Muscle of leg (tissue), 11 donors: Measurements from ENCODE around the gene STK25. TPM values are rescaled to one million over a fixed set of nuclear protein-coding genes. Genes with fewer than 3 reads are reported as not detected.

Source experiments
- DNase-seq: peaks from one replicate; pipeline ENCODE4 v3.0.0; 2013
- H3K27ac ChIP-seq: one replicate; pipeline ENCODE4 v1.5.1; 2013; ENCODE audit warnings: mild to moderate bottlenecking, low read length, control low read depth
- H3K27me3 ChIP-seq: one replicate; pipeline ENCODE4 v1.6.1; 2013; ENCODE audit warnings: low read length; ENCODE audit not compliant: control insufficient read depth, insufficient read depth
- H3K36me3 ChIP-seq: one replicate; pipeline ENCODE4 v1.6.1; 2013; ENCODE audit warnings: low read length; ENCODE audit not compliant: control insufficient read depth, insufficient read depth
- H3K4me1 ChIP-seq: one replicate; pipeline ENCODE4 v1.6.1; 2013; ENCODE audit warnings: low read length; ENCODE audit not compliant: control insufficient read depth, insufficient read depth
- H3K4me3 ChIP-seq: one replicate; pipeline ENCODE4 v1.5.1; 2013; ENCODE audit warnings: low read length, control low read depth
- H3K9me3 ChIP-seq: replicated peaks from 2 replicates; pipeline ENCODE4 v1.6.1; 2013; ENCODE audit warnings: low read depth, low read length; ENCODE audit not compliant: control insufficient read depth
- WGBS: methylation state at CpG from one replicate; pipeline ENCODE4 v1.1.5; 2013; ENCODE audit warnings: missing lambda C conversion rate; ENCODE audit not compliant: insufficient coverage; 5-methylcytosine and 5-hydroxymethylcytosine counted together
- polyA plus RNA-seq, 8 donors: library from polyadenylated mRNA; unstranded; fragments of 120-200 nt; gene quantifications; one replicate each; pipeline versions ENCODE4 v1.2.1 to v1.2.3, GENCODE V29; 2013; ENCODE audit warnings: inconsistent platforms in 1 of 8, low replicate concordance in 1 of 8; ENCODE audit not compliant: insufficient read length in 8 of 8, insufficient read depth in 1 of 8
- total RNA-seq: library from RNA; stranded (reverse); fragments of 120-200 nt; gene quantifications from one replicate; pipeline ENCODE4 v1.2.4, GENCODE V29; 2013

The STK25 gene
- total and polyA plus RNA-seq, 9 donors, result 207 to 364 (median 260) TPM

DNA sequence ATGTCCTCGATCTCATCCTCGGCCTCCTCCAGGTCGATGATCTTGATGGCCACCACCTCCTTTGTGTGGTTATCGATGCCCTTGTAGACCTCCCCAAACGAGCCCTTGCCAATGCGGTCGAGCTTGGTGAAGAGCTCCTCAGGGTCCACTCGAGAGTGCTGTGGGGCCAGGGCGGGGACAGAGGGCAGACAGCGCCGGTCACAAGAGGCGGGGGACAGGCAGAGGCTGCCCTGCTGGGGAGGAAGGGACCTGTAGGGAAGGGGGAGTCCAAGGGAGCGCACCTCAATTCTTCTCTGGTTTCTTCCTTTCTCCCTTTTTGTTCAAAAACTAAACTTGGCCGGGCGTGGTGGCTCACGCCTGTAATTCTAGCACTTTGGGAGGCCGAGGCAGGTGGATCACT lies 6.8 kb downstream of the STK25 start:
- Histone ChIP-seq H3K36me3 (peaks cover 72% of the 10 kb centered on the region), H3K27ac (no peak overlapping the region), H3K27me3 (no peaks in the 10 kb centered on the region), H3K9me3 (no peaks in the 10 kb centered on the region), H3K4me1 (peaks cover 51% of the 10 kb centered on the region), H3K4me3 (no peak overlapping the region)
- no peak for DNase-seq
- 93% methylated on average over 15 of the region's 17 CpGs for WGBS

DNA sequence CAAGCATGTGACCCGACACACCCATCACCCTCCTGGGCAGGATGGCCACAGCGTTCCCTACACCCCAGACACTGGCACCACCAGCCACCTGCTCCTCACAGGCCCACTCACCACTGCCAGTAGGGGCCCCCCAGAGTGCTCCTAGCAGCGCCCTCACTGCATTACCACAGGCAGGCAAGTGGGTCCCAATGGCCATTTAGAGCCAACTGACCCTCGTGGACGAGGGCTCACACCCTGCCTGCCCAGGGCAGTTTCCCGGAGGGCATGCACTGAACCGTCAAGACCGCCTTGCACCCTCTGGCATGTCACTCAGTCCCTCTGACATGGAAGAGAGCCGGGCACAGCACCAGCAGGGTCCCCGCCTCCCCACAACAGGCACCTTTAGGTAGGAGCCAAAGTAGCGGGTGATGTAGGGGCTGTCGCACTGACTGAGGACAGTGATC lies 7.3 kb downstream of the STK25 start:
- H3K9me3 ChIP-seq, result no peaks in the 10 kb centered on the region
- peaks cover 47% of the 10 kb centered on the region for H3K4me1 ChIP-seq
- no peak overlapping the region for H3K4me3 ChIP-seq
- no peak overlapping the region for H3K27ac ChIP-seq
- 87% methylated on average over 11 of the region's 12 CpGs for WGBS
- peaks cover 76% of the 10 kb centered on the region for H3K36me3 ChIP-seq
- H3K27me3 ChIP-seq, result no peaks in the 10 kb centered on the region
- DNase-seq, result no peak

DNA sequence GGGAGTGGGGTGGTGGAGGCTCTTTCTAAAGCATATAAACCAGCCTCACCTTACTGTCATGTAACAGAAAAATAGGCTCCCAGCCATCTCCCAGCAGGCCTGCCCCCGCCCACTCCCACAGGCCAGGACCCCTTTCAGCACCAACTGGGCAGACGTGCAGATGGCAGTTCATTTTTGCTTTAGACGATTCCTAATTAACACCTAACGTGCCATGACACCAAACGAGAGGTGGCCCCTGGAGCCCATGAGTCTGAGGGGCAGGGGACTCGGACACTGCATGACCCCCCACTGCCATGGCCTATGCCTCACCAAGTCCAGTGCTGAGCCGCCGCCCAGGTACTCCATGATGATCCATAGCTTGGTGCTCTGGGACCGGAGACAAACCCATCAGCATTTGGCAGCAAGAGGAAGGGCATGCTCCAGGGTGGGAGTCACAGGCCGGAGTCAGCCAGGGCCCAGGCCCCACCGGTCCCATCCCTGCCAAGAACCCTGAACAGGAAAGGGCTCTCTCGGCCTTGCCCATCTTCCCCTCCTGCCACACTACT lies 7.9 kb downstream of the STK25 start:
- no peaks in the 10 kb centered on the region for H3K9me3 ChIP-seq
- no peak overlapping the region for H3K27ac ChIP-seq
- peaks cover 40% of the 10 kb centered on the region for H3K4me1 ChIP-seq
- 82% methylated on average over 12 of the region's 12 CpGs for WGBS
- H3K36me3 ChIP-seq, result peaks cover 81% of the 10 kb centered on the region
- DNase-seq, result no peak
- H3K27me3 ChIP-seq, result no peaks in the 10 kb centered on the region
- no peak overlapping the region for H3K4me3 ChIP-seq

DNA sequence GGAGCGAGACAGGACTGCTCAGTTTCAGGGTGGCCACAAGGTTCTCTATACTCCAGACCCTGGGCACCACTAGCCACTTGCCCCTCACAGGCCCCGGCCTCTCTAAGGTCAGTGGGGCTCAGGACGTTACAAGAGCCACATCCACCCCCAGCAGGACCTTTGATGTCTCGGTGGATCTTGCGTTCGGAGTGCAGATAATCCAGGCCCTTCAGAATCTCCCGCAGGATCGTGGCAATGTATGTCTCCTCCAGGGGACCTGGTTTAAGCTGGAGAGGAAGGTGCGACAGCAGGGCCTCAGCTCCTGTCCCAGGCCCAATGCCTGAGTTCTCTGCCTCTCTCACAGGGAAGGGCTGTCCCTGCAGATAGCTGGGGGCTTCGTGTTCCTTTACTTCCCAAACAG lies 8.4 kb downstream of the STK25 start:
- Histone ChIP-seq H3K9me3 (no peaks in the 10 kb centered on the region), H3K27ac (no peak overlapping the region), H3K4me3 (no peak overlapping the region), H3K4me1 (peaks cover 36% of the 10 kb centered on the region), H3K27me3 (no peaks in the 10 kb centered on the region), H3K36me3 (peaks cover 82% of the 10 kb centered on the region)
- no peak for DNase-seq
- WGBS, result 89% methylated on average over 5 of the region's 10 CpGs

DNA sequence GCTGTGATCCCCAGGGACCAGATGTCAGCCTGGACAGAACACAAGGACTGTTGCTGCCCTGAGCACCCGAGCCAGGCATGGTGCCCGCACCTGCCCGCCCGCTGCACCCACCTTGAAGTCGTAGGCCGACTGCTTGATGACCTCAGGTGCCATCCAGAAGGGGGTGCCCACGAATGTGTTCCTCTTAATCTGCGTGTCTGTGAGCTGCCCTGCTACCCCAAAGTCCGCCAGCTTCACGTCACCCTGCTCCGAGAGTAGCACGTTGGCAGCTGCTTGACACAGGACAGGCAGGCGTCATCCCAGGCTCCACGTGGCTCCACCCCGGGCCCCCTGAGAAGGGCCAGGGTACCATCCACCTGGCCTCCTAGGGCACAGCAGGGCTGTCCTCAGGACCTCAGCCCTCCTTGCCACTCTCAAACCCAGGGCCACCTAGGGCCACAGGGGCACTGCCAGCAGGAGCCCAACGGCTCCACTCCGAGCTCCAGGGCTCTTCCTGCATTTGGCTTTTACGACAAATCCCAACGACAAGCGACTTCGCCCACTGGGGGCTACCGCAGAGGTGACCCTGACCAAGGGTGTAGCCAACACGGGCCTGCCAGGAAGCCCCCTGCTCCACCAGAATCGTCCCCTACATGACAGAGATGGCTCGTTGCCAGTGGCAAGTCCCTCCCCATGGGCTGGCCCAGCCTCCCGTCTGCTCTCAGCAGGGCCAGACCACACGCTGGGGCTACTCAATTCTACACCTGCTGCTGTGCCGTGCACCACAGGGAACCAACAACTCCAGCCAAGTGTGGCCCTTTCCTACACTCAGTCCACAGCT lies 9.0 kb downstream of the STK25 start:
- no peak overlapping the region for H3K4me3 ChIP-seq
- peak; percentile 34 for DNase-seq
- H3K27ac ChIP-seq, result no peak overlapping the region
- no peaks in the 10 kb centered on the region for H3K9me3 ChIP-seq
- peaks cover 29% of the 10 kb centered on the region for H3K4me1 ChIP-seq
- WGBS, result 80% methylated on average over 28 of the region's 28 CpGs
- no peaks in the 10 kb centered on the region for H3K27me3 ChIP-seq
- peaks cover 88% of the 10 kb centered on the region for H3K36me3 ChIP-seq

DNA sequence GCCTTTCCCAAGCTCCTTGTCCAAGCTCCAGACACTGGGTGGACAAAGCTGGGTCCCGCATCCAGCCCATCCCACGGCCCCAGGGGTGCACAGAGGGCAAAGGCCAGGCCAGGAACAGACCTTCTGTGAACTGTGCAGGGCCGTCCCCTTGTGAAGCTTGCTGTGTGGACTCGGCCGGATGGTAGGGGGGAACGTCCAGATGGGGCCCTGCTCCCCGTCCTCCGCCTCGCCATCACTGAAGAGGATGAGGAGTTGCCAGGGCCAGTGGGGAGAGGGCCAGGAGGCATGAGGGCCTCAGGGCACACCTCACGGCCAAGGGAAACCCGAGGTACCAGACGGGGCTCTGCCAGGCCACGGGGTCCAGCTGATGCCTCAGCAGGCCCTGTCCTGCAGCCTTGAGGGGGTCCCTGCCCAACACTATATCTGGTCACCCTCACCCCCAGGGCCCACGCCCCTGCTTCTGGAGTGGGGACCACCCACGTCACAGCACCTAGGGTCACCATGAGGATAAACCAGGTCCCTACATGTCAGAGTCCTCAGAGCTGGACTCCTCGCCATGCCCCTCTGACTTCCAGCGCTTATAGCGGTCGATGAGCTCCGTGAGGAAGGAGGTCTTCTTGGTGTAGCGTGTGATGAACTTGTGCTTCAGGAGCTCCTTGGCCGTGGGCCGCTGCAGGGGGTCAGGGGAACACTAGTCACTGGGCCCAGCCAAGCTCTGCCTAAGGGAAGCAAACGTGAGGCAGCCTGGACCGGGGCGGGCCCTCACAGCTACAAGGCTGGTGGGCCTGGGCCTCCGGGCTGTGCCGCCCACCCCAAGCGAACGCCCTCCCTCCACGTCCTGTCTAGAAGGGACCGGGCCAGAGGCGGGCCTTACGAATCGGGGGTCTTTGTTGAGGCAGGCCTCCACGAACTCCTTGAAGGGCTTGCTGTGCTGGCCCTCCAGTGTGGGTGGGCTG lies 10.0 kb downstream of the STK25 start:
- Histone ChIP-seq H3K9me3 (no peaks in the 10 kb centered on the region), H3K36me3 (peaks cover 88% of the 10 kb centered on the region), H3K4me3 (no peak overlapping the region), H3K27ac (no peak overlapping the region), H3K4me1 (peaks cover 21% of the 10 kb centered on the region), H3K27me3 (no peaks in the 10 kb centered on the region)
- WGBS, result 87% methylated on average over 32 of the region's 36 CpGs
- DNase-seq, result no peak

DNA sequence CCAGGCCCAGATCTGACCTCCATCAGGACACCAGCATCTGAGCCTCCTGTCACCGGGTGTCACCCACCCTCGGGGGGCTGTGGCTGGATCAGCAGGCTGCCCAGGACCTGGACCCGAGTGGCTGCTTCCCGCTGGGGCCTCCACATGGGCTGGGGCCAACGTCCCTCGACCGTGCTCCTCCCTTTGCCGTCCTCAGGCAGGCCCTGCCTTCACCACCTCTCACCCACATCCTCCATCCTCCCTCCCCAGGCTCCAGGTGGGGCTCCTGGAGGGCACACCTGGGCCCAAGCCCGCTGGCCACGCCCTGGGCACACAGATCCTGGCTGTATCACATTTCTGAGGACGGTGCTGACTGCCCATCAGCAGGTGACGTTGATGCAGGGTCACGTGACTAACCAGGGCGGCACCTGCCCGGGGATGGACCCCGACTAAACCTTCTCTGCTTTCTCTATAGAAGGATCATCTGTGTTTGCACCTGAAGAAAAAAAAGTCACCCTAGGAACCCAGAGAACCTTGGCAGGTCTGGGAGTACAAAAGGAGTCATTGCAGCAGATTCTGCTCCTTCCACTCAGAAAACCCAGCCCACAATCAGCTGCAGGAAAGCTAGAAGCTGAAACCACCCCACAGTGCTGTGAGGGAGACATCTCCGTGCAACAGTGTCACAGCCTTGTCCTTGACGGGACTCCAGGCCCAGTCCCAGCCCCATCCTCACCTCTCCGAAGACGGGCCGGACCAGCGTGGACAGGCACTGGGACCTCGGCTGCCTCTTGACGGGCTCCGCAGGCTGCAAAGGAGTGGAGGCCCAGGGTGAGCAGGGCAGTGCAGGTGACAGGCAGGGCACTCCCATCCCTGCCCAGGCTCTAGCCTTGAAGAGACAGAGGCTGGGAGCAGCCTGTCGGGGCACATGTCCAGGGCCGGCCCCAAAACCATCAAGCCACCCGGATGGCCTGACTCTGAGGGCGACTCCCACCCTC lies 11.2 kb downstream of the STK25 start:
- no peaks in the 10 kb centered on the region for H3K9me3 ChIP-seq
- 87% methylated on average over 23 of the region's 29 CpGs for WGBS

DNA sequence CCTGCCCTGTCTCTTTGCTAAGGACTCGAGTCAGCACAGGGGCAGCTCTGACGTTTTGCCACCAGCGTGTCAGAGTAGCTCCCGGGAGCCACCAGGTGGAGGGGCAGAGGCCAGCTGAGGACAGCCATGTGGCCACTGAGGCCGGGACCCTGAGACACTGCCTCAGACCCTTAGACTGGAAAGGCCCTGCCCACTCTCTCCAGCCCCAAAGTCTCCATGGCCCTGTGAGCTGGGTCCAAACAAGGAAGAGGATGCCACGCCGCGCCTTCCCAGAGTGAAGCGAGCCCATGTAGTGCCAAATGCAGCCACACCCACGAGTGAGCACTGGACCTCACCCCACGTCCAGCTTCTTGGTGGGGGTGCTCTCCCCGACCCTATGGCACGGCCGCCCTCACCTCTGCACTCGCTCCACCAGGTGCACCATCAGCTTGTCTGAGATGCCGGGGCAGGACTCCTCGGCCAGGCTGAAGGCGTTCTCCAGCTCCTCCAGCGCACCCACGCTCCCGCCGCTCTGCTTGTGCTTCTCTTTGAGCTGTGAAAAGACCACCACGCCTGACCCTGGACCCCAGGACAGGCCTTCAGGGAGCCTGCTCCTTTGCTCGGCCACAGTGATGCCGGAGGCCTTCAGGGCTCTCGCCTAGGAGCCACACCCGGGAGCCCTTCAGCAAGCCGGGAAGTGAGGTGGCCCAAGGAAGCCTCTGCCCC lies 12.2 kb downstream of the STK25 start:
- peaks cover 32% of the 10 kb centered on the region for H3K4me1 ChIP-seq
- no peak for DNase-seq
- H3K27me3 ChIP-seq, result no peaks in the 10 kb centered on the region
- no peak overlapping the region for H3K27ac ChIP-seq
- 88% methylated on average over 28 of the region's 28 CpGs for WGBS
- H3K4me3 ChIP-seq, result no peak overlapping the region
- no peaks in the 10 kb centered on the region for H3K9me3 ChIP-seq
- peaks cover 87% of the 10 kb centered on the region for H3K36me3 ChIP-seq

More for the DNA sequence above, 11.2 kb downstream of the STK25 start:
- Histone ChIP-seq H3K27ac (no peak overlapping the region), H3K36me3 (peaks cover 93% of the 10 kb centered on the region), H3K4me1 (peaks cover 24% of the 10 kb centered on the region), H3K4me3 (no peak overlapping the region), H3K27me3 (no peaks in the 10 kb centered on the region)
- no peak for DNase-seq
